Right lobe of liver (tissue), 4 donors: ENCODE measurements around the gene TSPAN5.

Experiments
- POLR2A ChIP-seq: fragments of 450-650 bp; IDR thresholded peaks from one replicate; pipeline ENCODE4 v1.6.1; 2017; ENCODE audit warnings: antibody characterized with exemption, mild to moderate bottlenecking
- TF ChIP-seq, protein P1 (sequence below), 4 donors: fragments of 200-600 bp in 3 of 4; fragments of 450-650 bp in 1 of 4; IDR thresholded peaks; one replicate each; pipeline versions ENCODE4 v1.5.1 to v1.8.0; 2016 to 2022; ENCODE audit warnings: antibody characterized with exemption in 4 of 4, mild to moderate bottlenecking in 2 of 4
- donor health status: DM: no; HTN: no; CAD: no.
- donor health status: DM: no; HTN: no; CAD: no.
- donor health status: DM: no; HTN: yes; CAD: no.

DNA sequence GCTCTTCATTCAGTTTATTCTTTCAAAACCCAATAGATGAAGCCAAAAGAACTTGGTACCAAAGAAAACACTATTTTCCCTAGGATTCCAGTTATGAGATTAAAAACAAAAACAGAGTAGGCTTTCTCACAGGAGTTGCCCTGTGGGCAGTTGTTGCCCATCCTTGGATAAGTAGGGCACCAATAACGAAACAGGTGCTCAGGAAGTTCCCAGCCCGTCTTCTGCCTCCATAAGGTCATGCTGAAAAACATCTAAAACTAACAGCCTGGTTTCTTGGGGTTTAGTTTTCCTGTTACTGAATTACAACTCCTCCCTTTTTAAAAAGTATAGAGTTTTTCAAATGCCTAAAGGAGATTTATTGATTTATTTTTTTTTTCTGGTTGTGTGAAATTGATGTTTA lies 14.7 kb downstream of the TSPAN5 start:
- TF ChIP-seq, protein P1, sequence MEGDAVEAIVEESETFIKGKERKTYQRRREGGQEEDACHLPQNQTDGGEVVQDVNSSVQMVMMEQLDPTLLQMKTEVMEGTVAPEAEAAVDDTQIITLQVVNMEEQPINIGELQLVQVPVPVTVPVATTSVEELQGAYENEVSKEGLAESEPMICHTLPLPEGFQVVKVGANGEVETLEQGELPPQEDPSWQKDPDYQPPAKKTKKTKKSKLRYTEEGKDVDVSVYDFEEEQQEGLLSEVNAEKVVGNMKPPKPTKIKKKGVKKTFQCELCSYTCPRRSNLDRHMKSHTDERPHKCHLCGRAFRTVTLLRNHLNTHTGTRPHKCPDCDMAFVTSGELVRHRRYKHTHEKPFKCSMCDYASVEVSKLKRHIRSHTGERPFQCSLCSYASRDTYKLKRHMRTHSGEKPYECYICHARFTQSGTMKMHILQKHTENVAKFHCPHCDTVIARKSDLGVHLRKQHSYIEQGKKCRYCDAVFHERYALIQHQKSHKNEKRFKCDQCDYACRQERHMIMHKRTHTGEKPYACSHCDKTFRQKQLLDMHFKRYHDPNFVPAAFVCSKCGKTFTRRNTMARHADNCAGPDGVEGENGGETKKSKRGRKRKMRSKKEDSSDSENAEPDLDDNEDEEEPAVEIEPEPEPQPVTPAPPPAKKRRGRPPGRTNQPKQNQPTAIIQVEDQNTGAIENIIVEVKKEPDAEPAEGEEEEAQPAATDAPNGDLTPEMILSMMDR (IDR thresholded peaks at IDR 0.05), result no peak
- no peak for TF ChIP-seq POLR2A
